Panc1 (cell line): Measurements from ENCODE around the gene SLC22A7.

Experiments used
- POLR2AphosphoS5 ChIP-seq: IDR thresholded peaks from 2 replicates; pipeline ENCODE4 v1.6.1; 2012; ENCODE audit warnings: mild to moderate bottlenecking, low read depth, low read length, moderate library complexity
- TCF7L2 ChIP-seq: IDR thresholded peaks from 2 replicates; pipeline ENCODE4 v1.6.1; 2011; ENCODE audit warnings: mild to moderate bottlenecking, low read depth, low read length, inconsistent platforms
- TF ChIP-seq, protein P1 (sequence below): fragments of 450-650 bp; IDR thresholded peaks from 2 replicates; pipeline ENCODE4 v1.5.1; 2017; ENCODE audit warnings: mild to moderate bottlenecking

DNA sequence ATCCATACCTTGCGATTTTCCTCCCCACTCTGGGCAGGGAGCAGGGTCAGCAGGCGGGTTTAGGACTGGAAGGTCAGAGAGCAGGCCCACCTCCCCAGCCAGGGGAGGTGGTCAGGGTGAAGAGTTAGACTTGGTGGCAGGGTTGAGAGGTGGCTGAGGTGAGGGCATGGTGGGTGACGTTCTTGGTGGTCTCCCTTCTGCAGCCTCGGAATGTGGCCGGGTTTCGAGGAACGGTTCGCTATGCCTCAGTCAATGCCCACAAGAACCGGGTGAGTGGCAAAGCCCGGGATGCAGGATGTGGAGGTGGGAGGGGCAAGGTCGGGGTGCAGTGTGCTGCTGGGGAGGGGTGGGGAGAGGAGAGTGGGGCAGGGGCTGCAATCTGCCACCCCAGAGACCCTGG is 43.2 kb upstream of the SLC22A7 start:
- TF ChIP-seq, protein P1, sequence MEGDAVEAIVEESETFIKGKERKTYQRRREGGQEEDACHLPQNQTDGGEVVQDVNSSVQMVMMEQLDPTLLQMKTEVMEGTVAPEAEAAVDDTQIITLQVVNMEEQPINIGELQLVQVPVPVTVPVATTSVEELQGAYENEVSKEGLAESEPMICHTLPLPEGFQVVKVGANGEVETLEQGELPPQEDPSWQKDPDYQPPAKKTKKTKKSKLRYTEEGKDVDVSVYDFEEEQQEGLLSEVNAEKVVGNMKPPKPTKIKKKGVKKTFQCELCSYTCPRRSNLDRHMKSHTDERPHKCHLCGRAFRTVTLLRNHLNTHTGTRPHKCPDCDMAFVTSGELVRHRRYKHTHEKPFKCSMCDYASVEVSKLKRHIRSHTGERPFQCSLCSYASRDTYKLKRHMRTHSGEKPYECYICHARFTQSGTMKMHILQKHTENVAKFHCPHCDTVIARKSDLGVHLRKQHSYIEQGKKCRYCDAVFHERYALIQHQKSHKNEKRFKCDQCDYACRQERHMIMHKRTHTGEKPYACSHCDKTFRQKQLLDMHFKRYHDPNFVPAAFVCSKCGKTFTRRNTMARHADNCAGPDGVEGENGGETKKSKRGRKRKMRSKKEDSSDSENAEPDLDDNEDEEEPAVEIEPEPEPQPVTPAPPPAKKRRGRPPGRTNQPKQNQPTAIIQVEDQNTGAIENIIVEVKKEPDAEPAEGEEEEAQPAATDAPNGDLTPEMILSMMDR, result no peak
- TF ChIP-seq TCF7L2 (no peak), POLR2AphosphoS5 (no peak)
